Endothelial cell of umbilical vein (primary cell): ENCODE results near the gene CD300LB. TPM values are rescaled to one million over a fixed set of nuclear protein-coding genes. Genes with fewer than 3 reads are reported as not detected.

Source experiments
- BruUV-seq: library from RNA; stranded (reverse); fragments of 400-500 nt; replicated peaks from 2 replicates; lab custom pipeline; 2021; lab: Mats Ljungman, UMichigan
- CTCF ChIA-PET: fragments of 300-600, 350-600 bp; sonication (Branson Sonifier 250); formaldehyde crosslinking; loops from one replicate; lab custom pipeline; 2021; ENCODE audit warnings: antibody characterized with exemption, inconsistent platforms; lab: Charles Lee
- POLR2A ChIA-PET: fragments of 300-600, 350-600 bp; sonication (Branson Sonifier 250); formaldehyde crosslinking; loops from one replicate; lab custom pipeline; 2021; ENCODE audit warnings: antibody characterized with exemption, inconsistent platforms; lab: Charles Lee
- DNase-seq: peaks from one replicate; pipeline ENCODE4 v3.0.0-alpha.2; 2011; ENCODE audit warnings: low read depth, low spot score
- FAIRE-seq: peaks from 2 replicates; lab custom pipeline; 2011; peaks lifted over from hg19 to GRCh38; lab: Jason Lieb, UNC
- H2AFZ ChIP-seq: 2 replicates; pipeline ENCODE4 v1.6.0; 2012; ENCODE audit warnings: low read depth, low read length, control low read depth, inconsistent platforms
- H3K27ac ChIP-seq: 2 replicates; pipeline ENCODE4 v1.5.1; 2011; ENCODE audit warnings: low read depth, mild to moderate bottlenecking, control low read depth, low read length, moderate library complexity; ENCODE audit not compliant: insufficient read depth
- H3K27me3 ChIP-seq, 2 experiments: 2 replicates each; pipeline versions ENCODE4 v1.6.0 to v1.6.1; 2011; ENCODE audit warnings: low read length in 2 of 2, mixed read lengths in 1 of 2; ENCODE audit not compliant: control insufficient read depth in 2 of 2, insufficient read depth in 2 of 2
- H3K36me3 ChIP-seq, 2 experiments: 2 replicates in 1 of 2; 3 replicates in 1 of 2; pipeline ENCODE4 v1.5.1; 2011; ENCODE audit warnings: low read length in 2 of 2, mild to moderate bottlenecking in 1 of 2, moderate library complexity in 1 of 2; ENCODE audit not compliant: control insufficient read depth in 2 of 2, insufficient read depth in 2 of 2; ENCODE audit errors: extremely low read depth in 1 of 2
- H3K4me1 ChIP-seq: 3 replicates; pipeline ENCODE4 v1.5.1; 2011; ENCODE audit warnings: mild to moderate bottlenecking, low read length; ENCODE audit not compliant: control insufficient read depth, insufficient read depth; ENCODE audit errors: extremely low read depth
- H3K4me2 ChIP-seq: 2 replicates; pipeline ENCODE4 v1.6.1; 2011; ENCODE audit warnings: low read length, control low read depth, mixed read lengths; ENCODE audit not compliant: insufficient read depth
- H3K4me3 ChIP-seq, 3 experiments: fragments of 200-600 bp in 1 of 3; sonication (generic), shearing (Covaris generic) in 1 of 3; replicated peaks in 1 of 3; 2 replicates each; pipeline ENCODE4 v1.5.1; 2011 to 2016; ENCODE audit warnings: control low read depth in 3 of 3, low read length in 3 of 3, mild to moderate bottlenecking in 2 of 3, inconsistent platforms in 1 of 3, low read depth in 1 of 3, moderate library complexity in 1 of 3; ENCODE audit not compliant: insufficient read depth in 1 of 3
- H3K79me2 ChIP-seq: 2 replicates; pipeline ENCODE4 v1.6.0; 2012; ENCODE audit warnings: low read length, inconsistent platforms; ENCODE audit not compliant: control insufficient read depth, insufficient read depth
- H3K9ac ChIP-seq: replicated peaks from 2 replicates; pipeline ENCODE3; 2011; ENCODE audit warnings: low read length, control low read depth; ENCODE audit not compliant: insufficient read depth; ENCODE audit errors: extremely low read depth
- H3K9me1 ChIP-seq: replicated peaks from 3 replicates; pipeline ENCODE4 v1.6.0; 2011; ENCODE audit warnings: mild to moderate bottlenecking, low read length; ENCODE audit not compliant: control insufficient read depth, insufficient read depth; ENCODE audit errors: extremely low read depth
- H3K9me3 ChIP-seq: replicated peaks from 2 replicates; pipeline ENCODE4 v1.5.1; 2012; ENCODE audit warnings: low read length, inconsistent platforms; ENCODE audit not compliant: control insufficient read depth, insufficient read depth
- H4K20me1 ChIP-seq: replicated peaks from 2 replicates; pipeline ENCODE3; 2011; ENCODE audit warnings: mild to moderate bottlenecking, low read length; ENCODE audit not compliant: control insufficient read depth, insufficient read depth; ENCODE audit errors: extremely low read depth
- EZH2 ChIP-seq: IDR thresholded peaks from 2 replicates; pipeline ENCODE4 v1.6.1; 2012; ENCODE audit warnings: borderline replicate concordance, low read depth, mild to moderate bottlenecking, moderate library complexity, low read length, inconsistent platforms; ENCODE audit not compliant: severe bottlenecking
- FOS ChIP-seq: IDR thresholded peaks from 2 replicates; pipeline ENCODE4 v1.6.1; 2011; ENCODE audit warnings: mild to moderate bottlenecking, low read length, moderate library complexity, borderline replicate concordance; ENCODE audit not compliant: insufficient read depth
- GATA2 ChIP-seq: IDR thresholded peaks from 2 replicates; pipeline ENCODE4 v1.7.0; 2011; ENCODE audit warnings: low read depth, mild to moderate bottlenecking, moderate library complexity, mixed read lengths, low read length; ENCODE audit not compliant: insufficient read length, insufficient read depth
- JUN ChIP-seq: IDR thresholded peaks from 2 replicates; pipeline ENCODE4 v1.6.1; 2011; ENCODE audit warnings: borderline replicate concordance, low read depth; ENCODE audit not compliant: insufficient read length, insufficient read depth
- MAX ChIP-seq: IDR thresholded peaks from 2 replicates; pipeline ENCODE4 v1.6.1; 2011; ENCODE audit not compliant: insufficient read depth, insufficient read length
- MYC ChIP-seq: IDR thresholded peaks from one replicate; pipeline ENCODE4 v1.6.1; 2011; ENCODE audit warnings: mild to moderate bottlenecking, low read depth, low read length
- POLR2A ChIP-seq: IDR thresholded peaks from 2 replicates; pipeline ENCODE4 v1.6.1; 2012; ENCODE audit warnings: low read depth, mild to moderate bottlenecking, control low read depth, low read length
- POLR2AphosphoS5 ChIP-seq: IDR thresholded peaks from 2 replicates; pipeline ENCODE4 v1.6.1; 2012; ENCODE audit warnings: low read depth, mild to moderate bottlenecking, control low read depth, low read length, moderate library complexity; ENCODE audit not compliant: insufficient read depth
- dilution Hi-C: fragments of 300-500 bp; cut with MboI; formaldehyde crosslinking; loops from one replicate; pipeline ENCODE4 v1.15.0; 2019; ENCODE audit warnings: low sequenced_read_pairs; ENCODE audit not compliant: extremely low pct_ligation_motif_present
- intact Hi-C: fragments of 100-400 bp; cut with micrococcal nuclease; formaldehyde crosslinking; loops from one replicate; pipeline ENCODE4 v1.10.0; 2022
- polyA plus RNA-seq, 4 experiments: library from polyadenylated mRNA; depleted of rRNA in 3 of 4; stranded (reverse) in 3 of 4; unstranded in 1 of 4; fragments of >200 nt; gene quantifications; 2 replicates each; pipeline versions ENCODE4 v1.2.1 to v1.2.3, GENCODE V29; 2011 to 2012; ENCODE audit warnings: missing spikeins in 1 of 4
- total RNA-seq: library from RNA; stranded (reverse); gene quantifications from 2 replicates; pipeline ENCODE4 v1.2.3, GENCODE V29; 2021
- TF ChIP-seq, protein P1 (sequence below), 2 donors: IDR thresholded peaks; 1 replicate in 1 of 2; 2 replicates in 1 of 2; pipeline ENCODE4 v1.5.1; 2011; ENCODE audit warnings: low read length in 2 of 2, mild to moderate bottlenecking in 2 of 2, moderate library complexity in 2 of 2, control low read depth in 1 of 2, inconsistent platforms in 1 of 2, low read depth in 1 of 2; ENCODE audit not compliant: insufficient read depth in 1 of 2; ENCODE audit errors: extremely low read depth in 1 of 2

Gene CD300LB
- total and polyA plus RNA-seq, 2 donors (not counting 3 experiments of a cell fraction or from before 2014, with no cell fraction given), result not detected

GRCh38 chr17:74523308-74523707, 8.0 kb downstream of the CD300LB start:
- Histone ChIP-seq H4K20me1 (no peaks in the 10 kb centered on the region), H3K36me3 (no peaks in the 10 kb centered on the region), H3K27ac (no peak overlapping the region), H3K4me3 (no peak overlapping the region), H2AFZ (no peak overlapping the region), H3K9me1 (no peaks in the 10 kb centered on the region), H3K4me2 (no peak overlapping the region), H3K79me2 (no peaks in the 10 kb centered on the region), H3K27me3 (no peaks in the 10 kb centered on the region), H3K9me3 (peaks cover 2% of the 10 kb centered on the region), H3K4me1 (no peaks in the 10 kb centered on the region), H3K9ac (no peak overlapping the region)
- TF ChIP-seq GATA2, result no peak
- no peak for TF ChIP-seq EZH2
- TF ChIP-seq POLR2A, result no peak
- TF ChIP-seq MAX, result no peak
- TF ChIP-seq FOS, result no peak
- TF ChIP-seq, protein P1, sequence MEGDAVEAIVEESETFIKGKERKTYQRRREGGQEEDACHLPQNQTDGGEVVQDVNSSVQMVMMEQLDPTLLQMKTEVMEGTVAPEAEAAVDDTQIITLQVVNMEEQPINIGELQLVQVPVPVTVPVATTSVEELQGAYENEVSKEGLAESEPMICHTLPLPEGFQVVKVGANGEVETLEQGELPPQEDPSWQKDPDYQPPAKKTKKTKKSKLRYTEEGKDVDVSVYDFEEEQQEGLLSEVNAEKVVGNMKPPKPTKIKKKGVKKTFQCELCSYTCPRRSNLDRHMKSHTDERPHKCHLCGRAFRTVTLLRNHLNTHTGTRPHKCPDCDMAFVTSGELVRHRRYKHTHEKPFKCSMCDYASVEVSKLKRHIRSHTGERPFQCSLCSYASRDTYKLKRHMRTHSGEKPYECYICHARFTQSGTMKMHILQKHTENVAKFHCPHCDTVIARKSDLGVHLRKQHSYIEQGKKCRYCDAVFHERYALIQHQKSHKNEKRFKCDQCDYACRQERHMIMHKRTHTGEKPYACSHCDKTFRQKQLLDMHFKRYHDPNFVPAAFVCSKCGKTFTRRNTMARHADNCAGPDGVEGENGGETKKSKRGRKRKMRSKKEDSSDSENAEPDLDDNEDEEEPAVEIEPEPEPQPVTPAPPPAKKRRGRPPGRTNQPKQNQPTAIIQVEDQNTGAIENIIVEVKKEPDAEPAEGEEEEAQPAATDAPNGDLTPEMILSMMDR (IDR thresholded peaks at IDR 0.05; ENCODE audit: extremely low read depth in 1 of 2, insufficient read depth in 1 of 2, low read depth in 1 of 2, low read length in 2 of 2), result no peak
- TF ChIP-seq POLR2AphosphoS5, result no peak
- TF ChIP-seq JUN, result no peak
- no peak for TF ChIP-seq MYC
- ChIA-PET CTCF (no interaction called here), POLR2A (no interaction called here)
- intact Hi-C loops (no loop called here), dilution Hi-C loops (no loop called here)
- BruUV-seq, result no TSS peak
- FAIRE-seq (no peak), DNase-seq (no peak)
